GM21515 (cell line): ENCODE measurements around the gene MRPS27.

ENCODE experiments used
- ATAC-seq: cut with Tn5 transposase; IDR thresholded peaks from one replicate; pipeline ENCODE4 v1.9.1; 2021; ENCODE audit not compliant: unreplicated experiment

MRPS27 gene

DNA sequence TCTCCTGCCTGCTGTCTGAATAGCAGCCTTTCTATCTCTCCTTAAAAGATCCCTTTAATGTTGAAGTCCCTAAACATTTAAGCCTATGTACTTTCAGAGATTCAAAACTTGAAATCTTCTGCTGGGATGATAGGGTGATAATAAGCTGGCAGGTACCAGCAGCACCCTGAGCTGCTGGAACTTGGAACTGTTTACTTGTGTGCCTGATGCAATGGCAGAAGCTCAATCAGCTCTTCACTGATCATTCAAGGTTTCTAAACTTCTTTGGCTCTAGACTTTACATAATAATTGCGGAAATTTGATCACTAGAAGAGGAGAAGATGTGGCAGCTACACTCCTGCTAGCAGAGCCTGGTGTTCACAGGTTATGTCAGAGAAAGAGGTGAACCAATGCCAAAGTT lies 27.6 kb downstream of the MRPS27 start:
- no peak for ATAC-seq

DNA sequence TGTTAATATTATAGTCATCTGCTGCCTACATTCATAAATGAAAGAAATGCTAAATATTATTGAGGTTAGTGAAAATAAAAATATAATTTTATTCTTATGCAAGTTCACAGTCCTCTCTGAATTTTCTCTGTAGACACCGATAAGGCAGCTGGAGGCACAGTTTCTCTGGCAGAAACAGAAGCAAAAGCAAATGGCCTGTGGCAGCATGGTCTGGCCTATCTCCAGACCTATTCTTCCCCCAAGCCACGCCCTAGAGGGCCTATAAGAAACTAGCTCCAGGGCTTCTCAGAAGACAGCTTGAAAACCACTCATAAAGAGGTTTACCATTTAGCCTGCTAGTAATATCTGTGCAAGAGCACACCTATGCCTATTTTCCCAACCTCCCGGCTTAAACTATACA lies 28.4 kb downstream of the MRPS27 start:
- ATAC-seq, result no peak

DNA sequence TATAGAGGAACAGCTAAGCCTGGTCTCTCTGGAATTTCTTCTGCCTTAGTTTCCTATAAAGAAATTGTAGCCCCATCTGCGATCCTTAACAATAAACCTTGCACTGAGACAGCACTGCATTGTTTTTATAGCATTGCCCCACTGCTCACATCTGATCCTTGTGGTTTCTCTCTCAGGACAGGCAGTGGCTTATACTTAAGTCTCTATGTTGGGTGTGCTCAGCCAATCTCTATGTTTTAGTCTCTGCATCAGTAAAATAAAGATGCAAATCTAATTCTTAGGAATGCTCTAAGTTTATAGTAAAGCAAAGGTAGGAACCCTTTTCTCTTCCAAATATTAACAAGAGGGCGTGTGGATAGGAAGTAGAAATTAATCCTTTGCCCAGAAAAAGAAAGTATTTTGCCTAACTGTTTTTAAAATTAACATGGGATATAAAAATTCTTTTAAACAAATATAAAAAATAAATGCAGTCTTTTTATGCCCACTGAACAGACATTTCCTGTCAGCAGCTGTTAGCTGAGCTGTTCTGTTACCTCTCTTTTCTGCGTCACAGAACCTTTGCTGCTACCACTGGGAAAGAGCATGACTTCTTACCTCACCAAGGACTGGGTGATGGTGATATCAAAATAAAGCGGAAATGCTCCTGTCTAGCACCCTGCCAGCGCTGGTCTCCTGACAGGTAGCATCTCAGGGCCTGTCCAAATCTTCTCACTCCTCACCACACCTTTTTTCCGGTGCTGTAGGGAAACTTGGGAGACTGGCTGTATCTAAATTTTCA lies 29.5 kb downstream of the MRPS27 start:
- no peak for ATAC-seq

DNA sequence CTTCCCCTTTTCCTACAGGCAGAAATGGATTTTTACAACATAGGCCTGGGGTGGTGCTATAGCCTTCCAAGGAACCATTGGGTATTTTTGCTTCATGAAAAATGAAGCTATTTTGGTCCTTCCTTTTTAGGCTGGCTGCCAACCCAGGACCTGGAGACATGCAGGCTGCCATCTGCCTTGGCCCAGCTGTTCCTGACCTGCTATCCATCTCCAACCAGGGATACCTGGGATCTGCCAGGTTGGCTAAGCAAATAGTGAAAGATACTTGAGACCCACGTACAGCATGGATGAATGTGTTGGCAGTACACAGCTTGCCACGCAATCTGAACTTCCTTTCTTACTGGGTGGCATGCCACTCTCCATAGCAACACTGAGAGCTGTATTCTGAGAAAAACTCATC lies 31.1 kb downstream of the MRPS27 start:
- no peak for ATAC-seq

DNA sequence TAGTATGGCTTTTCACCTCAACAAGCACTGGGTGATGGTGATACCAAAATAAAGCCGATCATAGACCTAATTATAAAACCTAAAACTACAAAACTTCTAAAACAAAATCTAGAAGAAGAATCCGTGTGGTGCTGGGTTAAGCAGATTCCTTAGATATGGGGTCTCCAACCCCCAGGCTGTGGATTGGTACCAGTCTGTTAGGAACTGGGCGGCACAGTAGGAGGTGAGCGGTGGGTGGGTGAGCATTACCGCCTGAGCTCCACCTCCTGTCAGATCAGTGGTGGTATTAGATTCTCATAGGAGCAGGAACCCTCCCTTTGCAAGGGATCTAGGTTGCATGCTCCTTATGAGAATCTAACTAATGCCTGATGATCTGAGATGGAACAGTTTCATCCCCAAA lies 33.2 kb downstream of the MRPS27 start:
- no peak for ATAC-seq

DNA sequence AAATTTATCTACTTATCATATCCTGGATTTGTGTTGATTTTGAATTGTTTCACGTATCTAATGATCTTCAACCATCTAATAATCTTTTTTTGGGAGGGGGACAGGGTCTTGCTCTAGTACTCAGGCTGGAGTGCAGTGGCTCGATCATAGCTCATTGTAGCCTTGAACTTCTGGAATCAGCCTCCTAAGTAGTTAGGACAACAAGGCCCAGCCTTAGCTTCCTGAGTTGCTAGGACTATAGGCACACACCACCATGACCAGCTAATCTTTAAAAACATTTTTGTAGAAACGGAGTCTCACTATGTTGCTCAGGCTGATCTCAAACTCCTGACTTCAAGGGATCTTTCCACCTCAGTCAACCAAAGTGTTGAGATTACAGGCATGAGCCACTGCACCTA lies 34.6 kb downstream of the MRPS27 start:
- ATAC-seq, result no peak

DNA sequence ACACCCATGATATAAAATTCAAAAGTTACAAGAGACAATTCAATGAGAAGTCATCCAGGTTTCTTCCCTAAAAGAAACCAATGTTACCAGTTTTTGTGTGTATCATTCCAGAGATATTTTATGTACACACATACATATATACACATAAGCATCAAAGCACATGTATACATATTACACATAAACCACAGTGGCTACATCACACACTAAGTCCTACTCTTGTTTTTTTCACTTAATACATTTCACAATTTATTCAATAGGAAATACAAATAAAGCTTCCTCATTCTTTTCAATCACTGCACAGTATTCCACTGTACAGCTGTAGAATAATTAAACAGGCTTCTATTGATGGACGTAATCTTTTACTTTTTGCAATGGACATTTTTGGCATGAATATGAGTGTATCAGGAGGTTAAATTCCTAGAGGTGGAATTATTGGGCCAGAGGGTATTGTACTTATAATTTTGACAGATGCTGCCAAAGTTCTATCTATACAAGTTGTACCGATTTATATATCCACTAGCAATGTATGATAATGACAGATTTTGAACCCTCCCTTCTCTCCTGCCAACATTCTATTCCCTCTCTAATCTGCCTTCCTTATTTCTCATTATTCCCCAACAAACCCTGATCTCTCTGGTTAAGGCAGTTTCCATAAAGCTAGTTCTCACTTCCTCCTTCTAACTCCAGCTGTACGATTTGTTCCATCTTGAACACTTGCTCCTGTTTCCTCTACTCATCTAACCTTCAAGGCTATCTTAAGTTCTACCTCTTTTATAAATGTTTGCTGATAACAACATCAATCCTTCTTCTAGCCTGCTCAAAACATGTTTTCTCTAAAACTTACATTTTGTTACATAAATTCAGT lies 35.2 kb downstream of the MRPS27 start:
- ATAC-seq, result no peak

DNA sequence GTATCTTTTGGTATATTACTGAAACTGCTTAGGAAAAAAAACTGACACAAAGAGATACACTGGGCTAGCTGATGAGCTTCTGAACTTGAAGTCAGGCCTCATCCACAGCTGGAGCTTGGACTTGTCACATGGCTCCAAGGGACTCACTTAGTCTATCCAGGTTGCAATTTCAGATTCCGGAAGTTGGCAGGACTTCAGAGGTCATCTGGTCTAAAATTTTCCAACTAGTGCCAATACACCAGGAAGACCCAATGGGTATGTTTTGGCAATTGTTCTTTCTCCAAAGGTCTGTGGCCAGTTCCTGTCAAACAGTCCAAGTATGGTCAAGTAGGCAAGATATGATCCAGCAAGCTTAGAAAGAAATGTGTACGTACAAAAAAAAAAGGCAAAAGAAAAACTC lies 36.7 kb downstream of the MRPS27 start:
- ATAC-seq, result no peak

DNA sequence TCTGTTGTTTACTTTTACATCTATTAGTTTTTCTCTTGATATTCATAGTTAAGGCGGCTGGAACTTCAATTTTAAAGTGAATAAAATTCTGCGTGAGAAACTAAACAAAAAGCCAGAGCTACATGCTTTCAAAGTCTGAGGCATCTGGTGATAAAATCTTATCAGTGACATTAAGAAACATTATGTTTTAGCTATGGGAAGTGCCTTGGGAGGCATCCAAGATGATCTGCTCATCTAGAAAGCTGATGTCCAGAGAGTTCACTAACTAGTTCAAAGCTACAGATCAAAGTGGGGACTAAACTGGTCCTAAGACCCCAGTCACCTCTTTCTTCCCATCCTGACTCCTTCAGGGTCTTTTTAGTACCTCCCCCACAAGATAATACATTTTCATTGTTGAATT lies 37.2 kb downstream of the MRPS27 start:
- ATAC-seq, result no peak

DNA sequence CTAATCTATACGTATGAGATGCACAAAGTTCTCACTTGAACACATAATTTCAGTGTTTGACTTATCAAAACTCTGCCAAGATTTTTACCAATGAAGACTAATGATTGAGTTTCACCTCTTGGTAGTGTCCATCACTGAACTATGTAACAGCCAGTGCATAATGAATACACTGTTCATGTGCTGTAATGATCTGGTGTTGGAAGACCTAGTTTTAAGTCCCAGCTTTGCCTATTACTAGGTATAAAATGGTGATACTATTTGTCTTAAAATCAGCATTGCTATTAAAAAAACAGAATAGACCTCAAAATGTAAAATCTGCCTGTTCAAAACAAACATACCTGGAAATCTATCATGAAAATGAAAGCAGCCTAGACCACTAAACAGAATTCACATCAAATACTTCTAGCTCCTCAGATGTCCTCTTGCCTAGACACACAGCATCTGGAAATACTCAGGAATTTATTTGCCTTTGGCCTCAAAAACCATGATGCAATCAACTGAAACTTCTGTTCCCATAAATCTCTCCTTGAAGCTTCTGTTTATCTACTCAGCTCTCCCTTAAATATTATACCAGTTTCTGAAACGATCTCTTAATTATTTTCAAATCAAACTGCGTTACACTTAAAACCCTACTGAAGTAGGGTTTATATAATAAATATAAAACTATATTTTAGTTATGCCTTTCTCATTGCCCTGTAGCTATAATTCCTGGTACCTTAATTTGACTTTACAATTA lies 38.1 kb downstream of the MRPS27 start:
- no peak for ATAC-seq

DNA sequence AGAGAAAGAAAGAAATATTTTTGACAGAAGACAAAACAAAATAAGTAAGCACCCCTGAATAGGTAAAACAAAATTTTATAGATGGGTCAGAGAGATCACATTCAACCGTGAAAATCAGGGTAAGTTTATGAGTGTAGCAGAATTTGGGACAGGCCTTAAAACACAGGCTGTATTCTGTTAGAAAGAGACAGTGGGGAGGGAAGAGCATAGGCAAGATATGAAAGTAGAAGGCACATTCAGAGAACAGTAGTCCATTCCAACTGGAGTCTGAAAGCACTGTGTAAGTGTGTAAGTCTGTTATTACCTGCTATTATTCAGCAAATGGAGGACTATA lies 38.6 kb downstream of the MRPS27 start:
- ATAC-seq, result no peak

DNA sequence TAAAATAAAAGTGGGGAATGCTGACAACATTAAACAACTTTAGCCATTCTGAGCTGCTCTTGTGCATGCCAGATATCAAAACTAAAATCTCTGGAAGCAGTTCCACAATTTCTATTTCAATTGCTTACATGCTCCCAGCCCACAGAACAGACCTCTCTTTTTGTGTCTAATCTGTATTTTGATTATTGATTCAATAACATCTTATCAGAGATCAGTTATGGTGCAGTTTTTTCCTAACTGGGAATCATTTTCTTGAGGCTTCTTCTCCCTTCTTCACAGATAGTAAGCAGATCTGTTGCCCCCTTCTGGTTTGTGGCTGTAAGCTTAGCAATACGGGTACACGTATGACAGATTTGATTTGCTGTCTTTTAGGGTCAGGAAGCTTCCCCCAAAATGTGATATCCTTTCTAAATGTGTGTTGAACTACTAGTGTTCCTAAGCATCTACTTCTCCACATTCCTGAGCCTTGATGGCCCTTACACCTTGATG lies 39.4 kb downstream of the MRPS27 start:
- ATAC-seq, result no peak

DNA sequence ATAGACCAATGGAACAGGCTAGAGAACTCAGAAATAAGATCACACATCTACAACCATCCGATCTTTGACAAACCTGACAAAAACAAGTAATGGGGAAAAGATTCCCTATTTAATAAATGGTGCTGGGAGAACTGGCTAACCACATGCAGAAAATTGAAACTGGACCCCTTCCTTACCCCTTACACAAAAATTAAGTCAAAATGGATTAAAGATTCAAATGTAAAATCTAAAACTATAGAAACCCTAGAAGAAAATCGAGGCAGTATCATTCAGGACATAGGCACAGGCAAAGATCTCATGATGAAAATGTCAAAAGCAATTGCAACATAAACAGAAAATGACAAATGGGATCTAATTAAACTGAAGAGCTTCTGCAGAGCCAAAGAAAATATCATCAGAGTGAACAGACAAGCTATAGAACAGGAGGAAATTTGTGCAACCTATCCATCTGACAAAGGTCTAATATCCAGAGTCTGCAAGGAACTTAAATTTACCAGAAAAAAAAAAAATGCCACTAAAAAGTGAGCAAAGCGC lies 43.8 kb downstream of the MRPS27 start:
- ATAC-seq, result no peak

DNA sequence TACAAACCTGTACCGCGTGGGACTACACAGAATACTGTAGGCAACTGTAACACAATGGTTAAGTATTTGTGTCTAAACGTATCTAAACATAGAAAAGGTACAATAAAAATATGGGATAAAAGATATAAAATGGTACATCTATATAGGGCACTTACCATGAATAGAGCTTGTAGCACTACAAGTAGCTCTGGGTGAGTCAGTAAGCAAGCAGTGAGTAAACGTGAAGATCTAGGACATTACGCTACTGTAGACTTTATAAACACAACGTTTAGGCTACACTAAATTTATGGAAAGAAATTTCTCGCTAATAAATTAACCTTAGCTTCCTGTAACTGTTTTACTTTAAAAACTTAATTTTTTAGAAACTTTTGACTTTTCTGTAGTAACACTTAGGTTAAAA lies 46.5 kb downstream of the MRPS27 start:
- no peak for ATAC-seq

DNA sequence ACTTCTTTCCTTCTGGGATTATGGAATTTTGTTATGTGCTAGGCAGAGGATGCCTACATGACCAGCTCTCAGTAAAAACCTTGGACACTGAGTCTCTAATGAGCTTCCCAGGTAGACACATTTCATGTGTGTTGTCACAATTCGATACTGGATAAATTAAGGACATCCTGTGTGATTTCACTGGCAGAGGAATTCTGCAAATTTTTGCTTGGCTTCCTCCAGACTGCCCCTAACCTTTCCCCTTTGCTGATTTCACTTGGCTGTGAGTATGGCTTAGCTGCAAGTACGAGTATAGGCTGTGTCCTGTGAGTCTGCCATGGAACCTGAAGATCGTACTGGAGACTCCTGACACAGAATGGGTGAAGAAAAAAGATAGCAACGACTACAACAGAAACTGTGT lies 47.6 kb downstream of the MRPS27 start:
- ATAC-seq, result no peak

DNA sequence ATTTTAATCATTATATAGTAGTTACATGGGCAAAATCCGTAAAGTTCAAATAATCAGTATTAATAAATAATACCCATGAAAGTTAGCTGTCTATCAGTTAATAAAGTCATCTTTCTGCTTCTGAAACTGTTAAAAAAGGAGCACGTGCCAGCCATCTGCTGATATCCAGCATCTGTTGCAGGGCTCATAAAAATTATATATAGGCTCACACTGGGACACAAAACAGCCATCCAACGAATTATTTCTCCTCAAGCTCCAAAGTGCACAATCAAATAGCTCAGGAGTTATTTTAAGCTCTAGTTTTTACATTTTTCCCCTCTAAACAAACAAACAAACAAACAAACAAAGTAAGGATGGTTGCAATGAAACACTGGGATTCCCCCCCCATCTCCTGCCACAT lies 48.3 kb downstream of the MRPS27 start:
- no peak for ATAC-seq

DNA sequence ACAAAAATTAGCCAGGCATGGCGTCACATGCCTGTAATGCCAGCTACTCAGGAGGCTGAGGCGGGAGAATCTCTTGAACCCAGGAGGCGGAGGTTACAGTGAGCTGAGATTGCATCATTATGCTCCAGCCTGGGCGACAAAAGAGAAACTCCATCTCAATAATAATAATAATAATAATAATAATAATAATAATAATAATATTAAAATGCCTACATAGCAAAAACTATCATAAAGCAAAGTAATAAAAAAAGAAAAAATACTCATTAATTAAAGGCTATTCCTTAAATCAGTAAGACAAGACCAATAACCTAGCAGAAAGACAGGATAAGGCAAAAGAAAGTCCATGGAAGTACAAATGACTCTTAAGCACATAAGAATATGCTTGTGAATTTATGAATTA lies 50.0 kb downstream of the MRPS27 start:
- ATAC-seq, result no peak

DNA sequence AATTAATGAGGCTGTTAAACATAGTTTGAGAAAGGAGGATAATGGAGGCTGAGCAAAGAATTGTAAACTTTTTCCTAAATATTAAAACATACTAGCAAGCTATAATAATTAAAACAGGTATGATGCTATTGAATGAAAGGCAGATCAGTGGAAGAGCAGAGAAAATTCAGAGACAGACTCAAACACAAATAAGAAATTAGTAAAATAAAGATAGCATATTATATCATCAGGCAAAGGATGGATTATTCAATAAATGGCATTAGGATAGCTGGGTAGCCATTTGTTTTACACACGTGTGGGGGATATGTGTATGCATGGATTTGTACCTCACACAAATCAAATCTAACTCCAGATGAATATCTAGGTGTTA lies 50.6 kb downstream of the MRPS27 start:
- ATAC-seq, result no peak

DNA sequence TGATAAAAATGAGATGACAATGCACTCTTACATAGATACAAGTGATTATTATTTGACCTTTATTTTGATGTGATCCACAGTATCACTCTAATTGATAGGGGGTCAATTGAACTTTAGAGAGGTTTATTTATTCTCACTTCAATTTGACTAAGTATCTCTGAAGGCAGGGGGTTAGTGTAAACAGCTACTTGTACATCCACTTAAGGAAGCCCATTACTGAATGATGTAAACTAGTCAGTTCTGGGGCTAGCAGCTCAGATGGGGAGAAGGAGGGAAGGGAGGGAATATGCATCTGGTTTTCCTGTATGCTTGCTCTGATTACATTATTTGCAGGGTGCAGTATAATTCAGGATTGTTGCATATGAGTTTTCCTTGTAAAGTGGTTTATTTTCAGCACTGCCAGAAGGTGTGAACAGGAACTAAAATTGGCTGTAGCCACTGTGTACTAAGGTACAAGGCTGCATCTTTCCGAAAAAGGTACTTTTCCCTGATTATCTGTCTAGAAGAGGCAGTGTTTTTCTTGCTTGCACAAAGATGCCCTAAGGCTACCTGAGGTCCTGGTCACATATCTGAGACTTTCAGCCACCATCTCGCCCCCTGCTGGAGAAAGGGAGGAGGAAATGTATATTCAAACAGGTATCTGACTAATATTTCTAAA lies 51.2 kb downstream of the MRPS27 start:
- ATAC-seq, result no peak

DNA sequence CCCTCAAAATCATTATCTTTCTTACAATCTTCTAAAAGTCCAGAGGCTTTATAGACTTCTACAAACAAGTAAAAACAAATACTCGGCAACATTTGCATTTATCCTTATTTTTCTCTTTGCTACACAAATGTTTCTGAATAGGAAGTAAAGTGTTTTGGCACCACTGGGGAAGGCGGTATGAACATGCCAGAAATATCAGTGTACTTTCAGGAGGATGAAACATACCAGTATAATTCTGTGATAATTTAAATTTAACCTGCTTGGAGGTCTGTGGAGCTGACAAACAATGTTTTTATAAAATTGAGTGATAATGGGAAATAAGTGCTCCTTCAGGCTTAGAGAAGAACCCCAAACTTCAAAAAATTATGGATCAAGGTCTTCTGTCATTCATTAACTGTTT lies 51.8 kb downstream of the MRPS27 start:
- ATAC-seq, result no peak

DNA sequence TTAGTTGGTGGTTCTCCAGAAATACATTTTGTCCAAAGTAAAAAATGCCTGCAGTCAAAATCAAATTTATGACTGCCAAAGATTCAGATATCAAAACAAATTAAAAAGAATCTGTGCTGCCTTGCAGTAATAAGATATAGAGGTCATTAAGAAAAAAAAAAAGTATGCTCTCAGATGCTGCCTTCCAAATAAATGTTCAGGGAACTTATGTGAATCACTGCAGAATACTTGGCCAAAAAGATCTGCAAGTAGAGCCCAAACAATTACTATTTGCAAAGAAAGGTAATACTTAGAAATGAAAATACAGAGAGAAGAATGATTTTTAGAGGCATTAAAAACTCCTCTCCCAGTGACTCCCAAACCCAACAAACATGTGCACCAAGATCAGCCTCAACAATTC lies 52.4 kb downstream of the MRPS27 start:
- no peak for ATAC-seq
